HepG2 (cell line): ENCODE results near the gene TFRC. TPM values are rescaled to one million over a fixed set of nuclear protein-coding genes. Genes with fewer than 3 reads are reported as not detected.

Source experiments
- ATAC-seq: fragments of 200-7000 bp; cut with Tn5 transposase; 3 replicates; pipeline ENCODE4 v1.9.1; 2020; ENCODE audit warnings: mild to moderate bottlenecking, moderate library complexity
- BruUV-seq: library from RNA; stranded (reverse); fragments of 400-500 nt; replicated peaks from 2 replicates; lab custom pipeline; 2021; lab: Mats Ljungman, UMichigan
- CTCF ChIA-PET: fragments of 300-600 bp; formaldehyde crosslinking; extraction: SDS; loops from one replicate; lab custom pipeline; 2021; ENCODE audit warnings: low total read pairs, inconsistent platforms, low intra/inter-chr PET ratio; lab: Yijun Ruan, JAX
- POLR2A ChIA-PET: fragments of 350-600 bp; sonication (Branson Sonifier 250); formaldehyde crosslinking; loops from one replicate; lab custom pipeline; 2020; ENCODE audit warnings: antibody characterized with exemption, inconsistent platforms; lab: Yijun Ruan, JAX
- DNase-seq: peaks from one replicate; pipeline ENCODE4 v3.0.0-alpha.2; 2015; ENCODE audit warnings: low spot score
- FAIRE-seq: peaks from 3 replicates; lab custom pipeline; 2011; peaks lifted over from hg19 to GRCh38; lab: Jason Lieb, UNC
- H2AFZ ChIP-seq: one replicate; pipeline ENCODE4 v1.6.1; 2011; ENCODE audit warnings: low read length, inconsistent platforms
- H3K27ac ChIP-seq: fragments of 300-600 bp; 3 replicates; pipeline ENCODE4 v1.8.0; 2011; ENCODE audit warnings: mixed run types, mild to moderate bottlenecking, mixed read lengths, low read length, inconsistent platforms; ENCODE audit not compliant: insufficient read depth; ENCODE audit errors: extremely low read length
- H3K27me3 ChIP-seq, 2 experiments: fragments of 200-600 bp in 1 of 2; 2 replicates in 1 of 2; 3 replicates in 1 of 2; pipeline versions ENCODE4 v1.6.0 to v1.8.0; 2011; ENCODE audit warnings: low read length in 2 of 2, mild to moderate bottlenecking in 2 of 2, moderate library complexity in 2 of 2, inconsistent platforms in 1 of 2; ENCODE audit not compliant: insufficient read depth in 2 of 2, control insufficient read depth in 1 of 2
- H3K36me3 ChIP-seq, 2 experiments: fragments of 200-600 bp in 1 of 2; replicated peaks in 1 of 2; 2 replicates in 1 of 2; 3 replicates in 1 of 2; pipeline versions ENCODE4 v1.5.1 to v1.8.0; 2011; ENCODE audit warnings: low read length in 2 of 2, inconsistent platforms in 1 of 2; ENCODE audit not compliant: insufficient read depth in 2 of 2, control insufficient read depth in 1 of 2
- H3K4me1 ChIP-seq: 2 replicates; pipeline ENCODE4 v1.5.1; 2012; ENCODE audit warnings: low read length, inconsistent platforms; ENCODE audit not compliant: insufficient read depth
- H3K4me2 ChIP-seq: 2 replicates; pipeline ENCODE4 v1.6.0; 2011; ENCODE audit warnings: low read depth, low read length, inconsistent platforms
- H3K4me3 ChIP-seq, 3 experiments: fragments of 200-600 bp in 1 of 3; sonication (generic), shearing (Covaris generic) in 1 of 3; replicated peaks in 1 of 3; 2 replicates each; pipeline ENCODE4 v1.5.1; 2011 to 2016; ENCODE audit warnings: low read length in 3 of 3, inconsistent platforms in 2 of 3, low read depth in 2 of 3, mild to moderate bottlenecking in 2 of 3, control low read depth in 1 of 3, mixed read lengths in 1 of 3; ENCODE audit not compliant: insufficient read depth in 1 of 3
- H3K79me2 ChIP-seq: one replicate; pipeline ENCODE4 v1.6.1; 2011; ENCODE audit warnings: low read length, inconsistent platforms; ENCODE audit not compliant: insufficient read depth
- H3K9ac ChIP-seq: 2 replicates; pipeline ENCODE4 v1.6.0; 2011; ENCODE audit warnings: mild to moderate bottlenecking, low read depth, low read length, inconsistent platforms; ENCODE audit not compliant: insufficient read depth
- H3K9me3 ChIP-seq: 2 replicates; pipeline ENCODE4 v1.5.1; 2012; ENCODE audit warnings: mild to moderate bottlenecking, low read length
- H4K20me1 ChIP-seq: 2 replicates; pipeline ENCODE4 v1.6.0; 2011; ENCODE audit warnings: inconsistent platforms, mild to moderate bottlenecking, low read length, moderate library complexity; ENCODE audit not compliant: insufficient read depth
- BRD4 ChIP-seq: sonication (generic); formaldehyde crosslinking; IDR thresholded peaks from 2 replicates; pipeline ENCODE4 v1.4.0; 2020; ENCODE audit warnings: missing genetic modification reagents
- CENPBD1 ChIP-seq: sonication (generic); formaldehyde crosslinking; IDR thresholded peaks from 2 replicates; pipeline ENCODE4 v1.8.0; 2022; ENCODE audit warnings: missing genetic modification reagents, low read depth, mild to moderate bottlenecking, borderline replicate concordance
- CHD4 ChIP-seq: fragments of 200-600 bp; sonication (generic); IDR thresholded peaks from 2 replicates; pipeline ENCODE4 v1.7.0; 2017; ENCODE audit warnings: mild to moderate bottlenecking, low read length, borderline replicate concordance
- ETV6 ChIP-seq: sonication (generic); formaldehyde crosslinking; conservative IDR thresholded peaks from 2 replicates; pipeline ENCODE4 v1.4.0; 2020; ENCODE audit warnings: missing genetic modification reagents
- GATAD2A ChIP-seq: IDR thresholded peaks from 2 replicates; pipeline ENCODE4 v1.6.1; 2016
- HNRNPLL ChIP-seq: fragments of 200-400 bp; formaldehyde crosslinking; IDR thresholded peaks from 2 replicates; pipeline ENCODE4 v1.6.1; 2017; ENCODE audit warnings: mild to moderate bottlenecking, low read depth, low read length; ENCODE audit not compliant: poor library complexity, severe bottlenecking
- HOXA9 ChIP-seq: sonication (generic); formaldehyde crosslinking; IDR thresholded peaks from 2 replicates; pipeline ENCODE4 v1.8.1; 2022; ENCODE audit warnings: missing genetic modification reagents, mild to moderate bottlenecking, moderate library complexity, borderline replicate concordance
- KDM2A ChIP-seq: sonication (generic); formaldehyde crosslinking; IDR thresholded peaks from 2 replicates; pipeline ENCODE4 v1.4.0; 2020; ENCODE audit warnings: low read depth, missing genetic modification reagents, borderline replicate concordance
- MAFG ChIP-seq: sonication (generic); formaldehyde crosslinking; IDR thresholded peaks from 2 replicates; pipeline ENCODE4 v1.5.1; 2020; ENCODE audit warnings: mild to moderate bottlenecking, missing genetic modification reagents
- REL ChIP-seq: sonication (generic); formaldehyde crosslinking; conservative IDR thresholded peaks from 2 replicates; pipeline ENCODE4 v1.8.0; 2022; ENCODE audit warnings: mild to moderate bottlenecking, missing genetic modification reagents, moderate library complexity
- TEF ChIP-seq: sonication (generic); formaldehyde crosslinking; IDR thresholded peaks from 2 replicates; pipeline ENCODE4 v1.5.0; 2020; ENCODE audit warnings: missing genetic modification reagents
- THAP9 ChIP-seq: sonication (generic); formaldehyde crosslinking; IDR thresholded peaks from 2 replicates; pipeline ENCODE4; 2020; ENCODE audit warnings: missing genetic modification reagents, mild to moderate bottlenecking, borderline replicate concordance
- WIZ ChIP-seq: sonication (generic); formaldehyde crosslinking; IDR thresholded peaks from 2 replicates; pipeline ENCODE4 v1.5.1; 2020; ENCODE audit warnings: mild to moderate bottlenecking, missing genetic modification reagents
- ZBTB42 ChIP-seq: sonication (generic); formaldehyde crosslinking; IDR thresholded peaks from 2 replicates; pipeline ENCODE4 v1.5.0; 2020; ENCODE audit warnings: mild to moderate bottlenecking, missing genetic modification reagents
- ZMAT5 ChIP-seq: sonication (generic); formaldehyde crosslinking; IDR thresholded peaks from 2 replicates; pipeline ENCODE4 v1.5.0; 2020; ENCODE audit warnings: mild to moderate bottlenecking, low read depth, missing genetic modification reagents, borderline replicate concordance
- ZMYM4 ChIP-seq: sonication (generic); formaldehyde crosslinking; IDR thresholded peaks from 2 replicates; pipeline ENCODE4 v1.8.1; 2023; ENCODE audit warnings: mild to moderate bottlenecking, missing genetic modification reagents
- ZNF224 ChIP-seq: sonication (generic); formaldehyde crosslinking; IDR thresholded peaks from 2 replicates; pipeline ENCODE4 v1.5.0; 2020; ENCODE audit warnings: mild to moderate bottlenecking, missing genetic modification reagents
- ZNF292 ChIP-seq: sonication (generic); formaldehyde crosslinking; IDR thresholded peaks from 2 replicates; pipeline ENCODE4 v1.8.1; 2022; ENCODE audit warnings: mild to moderate bottlenecking, low read depth, missing genetic modification reagents, borderline replicate concordance
- ZNF331 ChIP-seq: sonication (generic); formaldehyde crosslinking; IDR thresholded peaks from 2 replicates; pipeline ENCODE4 v1.4.0; 2020; ENCODE audit warnings: missing genetic modification reagents
- ZNF333 ChIP-seq: sonication (generic); formaldehyde crosslinking; IDR thresholded peaks from 2 replicates; pipeline ENCODE4 v1.4.0; 2020; ENCODE audit warnings: mild to moderate bottlenecking, missing genetic modification reagents, borderline replicate concordance
- ZNF460 ChIP-seq: sonication (generic); formaldehyde crosslinking; IDR thresholded peaks from 2 replicates; pipeline ENCODE4 v1.5.1; 2020; ENCODE audit warnings: missing genetic modification reagents, mild to moderate bottlenecking, borderline replicate concordance
- WGBS: methylation state at CpG from one replicate; pipeline ENCODE4 v1.1.6; 2017; ENCODE audit warnings: low lambda C conversion rate; 5-methylcytosine and 5-hydroxymethylcytosine counted together
- in situ Hi-C: cut with HindIII; loops from 2 replicates; pipeline ENCODE4 v1.10.0; 2017; ENCODE audit warnings: low pct_unique_long_range_greater_than_20kb; ENCODE audit not compliant: extremely low pct_ligation_motif_present
- intact Hi-C: fragments of 100-400 bp; cut with micrococcal nuclease; formaldehyde crosslinking; loops from one replicate; pipeline ENCODE4 v1.10.0; 2022; ENCODE audit not compliant: unreplicated experiment
- polyA plus RNA-seq, 8 experiments: library from polyadenylated mRNA; depleted of rRNA in 3 of 8; stranded (reverse) in 7 of 8; unstranded in 1 of 8; fragments of >200 nt; fragmentation: Illumina TruSeq in 4 of 8; extraction: Trizol in 4 of 8; gene quantifications; 2 replicates each; pipeline versions ENCODE4 v1.2.1 to v1.2.3, GENCODE V29; 2011 to 2016; ENCODE audit warnings: low read depth in 4 of 8, missing spikeins in 1 of 8, mixed read lengths in 1 of 8; ENCODE audit not compliant: insufficient read depth in 1 of 8
- total RNA-seq, 5 experiments: library from RNA; depleted of rRNA; stranded (reverse); fragments of >200 nt; fragmentation: Illumina TruSeq; extraction: Trizol; gene quantifications; 2 replicates each; pipeline ENCODE4 v1.2.3, GENCODE V29; 2016; ENCODE audit warnings: low read depth in 1 of 5

The TFRC gene
- total and polyA plus RNA-seq, 2 of the 13 experiments (the other 11 are each of a cell fraction or from before 2014, with no cell fraction given): 188 to 274 TPM

GRCh38 chr3:196055683-196056270 lies 26.1 kb downstream of the TFRC start:
- peak; percentile 89 for DNase-seq
- peak; percentile 99 for FAIRE-seq
- H2AFZ ChIP-seq: no peak overlapping the region
- H3K27ac ChIP-seq: peak overlapping the region; percentile 43
- 61% methylated on average over 3 of the region's 10 CpGs for WGBS
- peaks cover 38 to 90% of the 10 kb centered on the region in 2 experiments for H3K36me3 ChIP-seq
- peak; percentile 93 for ATAC-seq
- H3K4me2 ChIP-seq: no peak overlapping the region
- no TSS peak for BruUV-seq
- no peaks in the 10 kb centered on the region for H3K27me3 ChIP-seq
- H3K4me3 ChIP-seq: no peak overlapping the region
- peaks cover 20% of the 10 kb centered on the region for H4K20me1 ChIP-seq
- no peaks in the 10 kb centered on the region for H3K9me3 ChIP-seq
- peaks cover 26% of the 10 kb centered on the region for H3K4me1 ChIP-seq
- POLR2A ChIA-PET: no interaction called here
- intact Hi-C loops (no loop called here), in situ Hi-C loops (no loop called here)
- no peak overlapping the region for H3K9ac ChIP-seq
- H3K79me2 ChIP-seq: no peaks in the 10 kb centered on the region
- CTCF ChIA-PET: no interaction called here
- no peak; the same call in 1 of the 2 replicates for TF ChIP-seq ZNF333 (CRISPR knock-in tag)
- peak; percentile 92; the same call in 1 of the 2 replicates for TF ChIP-seq HOXA9 (CRISPR knock-in tag)
- TF ChIP-seq ZMYM4 (CRISPR knock-in tag): peak; percentile 98
- peak; percentile 87 for TF ChIP-seq KDM2A (CRISPR knock-in tag)
- 0 out of 2 replicates have a peak, but pooled peaks have one; percentile 45 for TF ChIP-seq REL (CRISPR knock-in tag)
- no peak for TF ChIP-seq MAFG (CRISPR knock-in tag)
- TF ChIP-seq CENPBD1 (CRISPR knock-in tag): no peak
- TF ChIP-seq ZNF460 (CRISPR knock-in tag): no peak; the same call in 1 of the 2 replicates
- no peak for TF ChIP-seq ZBTB42 (CRISPR knock-in tag)
- 0 out of 2 replicates have a peak, but pooled peaks have one; percentile 57 for TF ChIP-seq ZNF224 (CRISPR knock-in tag)
- TF ChIP-seq ZNF292 (CRISPR knock-in tag): peak; percentile 97; the same call in 1 of the 2 replicates
- TF ChIP-seq GATAD2A (CRISPR knock-in tag): peak; percentile 100
- no peak for TF ChIP-seq HNRNPLL
- peak; percentile 40; the same call in 1 of the 2 replicates for TF ChIP-seq CHD4
- TF ChIP-seq ZMAT5 (CRISPR knock-in tag): no peak
- TF ChIP-seq BRD4 (CRISPR knock-in tag): no peak
- no peak for TF ChIP-seq TEF (CRISPR knock-in tag)
- TF ChIP-seq ZNF331: peak; percentile 96
- peak; percentile 73; the same call in 1 of the 2 replicates for TF ChIP-seq THAP9 (CRISPR knock-in tag)
- TF ChIP-seq ETV6: 0 out of 2 replicates have a peak, but pooled peaks have one; percentile 75
- peak; percentile 77; the same call in 1 of the 2 replicates for TF ChIP-seq WIZ (CRISPR knock-in tag)
